Measurements from ENCODE around the gene OTOG.

- TF ChIP-seq CTCF (IDR thresholded peaks at IDR 0.05) (no peak), POLR2A (IDR thresholded peaks at IDR 0.05) (no peak)
Measured at GRCh38 chr11:17573526-17573925, 26.5 kb downstream of the OTOG start.
